Ovary (tissue), 9 donors: ENCODE measurements around the gene ABCC4. TPM values are rescaled to one million over a fixed set of nuclear protein-coding genes. Genes with fewer than 3 reads are reported as not detected.

Source experiments
- DNase-seq, 5 donors: peaks; one replicate each; pipeline ENCODE4 v3.0.0-alpha.2; 2019 to 2020
- H3K27ac ChIP-seq, 2 donors: fragments of 200-600 bp; one replicate each; pipeline versions ENCODE4 v1.5.1 to v1.8.0; 2019 to 2022
- H3K27me3 ChIP-seq: fragments of 200-600 bp; one replicate; pipeline ENCODE4 v1.8.0; 2022
- H3K36me3 ChIP-seq: fragments of 200-600 bp; sonication (generic); one replicate; pipeline ENCODE4 v1.5.1; 2019
- H3K4me1 ChIP-seq: one replicate; pipeline ENCODE4 v1.8.1; 2013; ENCODE audit warnings: mild to moderate bottlenecking, moderate library complexity; ENCODE audit not compliant: insufficient read depth
- H3K4me3 ChIP-seq: fragments of 200-600 bp; sonication (generic); one replicate; pipeline ENCODE4 v1.5.1; 2017
- H3K9me3 ChIP-seq, 2 donors: fragments of 200-600 bp in 1 of 2; sonication (generic) in 1 of 2; one replicate each; pipeline versions ENCODE4 v1.5.1 to v1.8.1; 2013 to 2019; ENCODE audit warnings: mild to moderate bottlenecking in 1 of 2, moderate library complexity in 1 of 2
- EP300 ChIP-seq: sonication (generic); formaldehyde crosslinking; IDR thresholded peaks from one replicate; pipeline ENCODE4 v1.6.1; 2017; ENCODE audit warnings: antibody characterized with exemption
- POLR2A ChIP-seq: fragments of 450-650 bp; IDR thresholded peaks from one replicate; pipeline ENCODE4 v1.6.1; 2017; ENCODE audit warnings: antibody characterized with exemption, mild to moderate bottlenecking, moderate library complexity
- WGBS, 3 donors: extraction: QIAGEN DNeasy Blood & Tissue Kit in 1 of 3; methylation state at CpG; one replicate each; pipeline versions ENCODE4 v1.1.5 to v1.1.7; 2013 to 2017; 5-methylcytosine and 5-hydroxymethylcytosine counted together
- intact Hi-C, 4 donors: fragments of 100-400 bp; cut with DNase I; formaldehyde crosslinking; loops; one replicate each; pipeline versions ENCODE4 v1.11.0 to v1.15.1; 2022 to 2023
- polyA plus RNA-seq, 2 donors: library from polyadenylated mRNA; stranded (reverse); fragments of 200-250 nt in 1 of 2; fragments of 350-450 nt in 1 of 2; fragmentation: Illumina TruSeq in 1 of 2; extraction: RNeasy Lipid Tissue Mini Kit (QIAGEN cat#74804) in 1 of 2; gene quantifications; one replicate each; pipeline ENCODE4 v1.2.3, GENCODE V29; 2013 to 2014
- total RNA-seq, 7 donors: library from RNA; depleted of rRNA in 2 of 7; stranded (reverse); fragments of >200 nt in 2 of 7; fragmentation: NEBNext Ultra II Directional in 3 of 7; extraction: Animal tissue kit (Norgen Biotek cat#: 25700) in 3 of 7; gene quantifications; one replicate each; pipeline versions ENCODE4 v1.1.0 to v1.2.4, GENCODE V29; 2016 to 2023
- TF ChIP-seq, protein P1 (sequence below), 3 donors: fragments of 450-650 bp in 2 of 3; fragments of 200-600 bp in 1 of 3; IDR thresholded peaks; one replicate each; pipeline versions ENCODE4 v1.5.1 to v1.8.0; 2016 to 2022; ENCODE audit warnings: antibody characterized with exemption in 3 of 3, mild to moderate bottlenecking in 1 of 3
- donor health status: DM: no; HTN: no; CAD: no; lungs with moderate emphysema.
- donor health status: DM: no; HTN: no; CAD: no.
- donor health status: Bipolar disorder and iron deficiency.
- donor health status: DM: yes; HTN: yes; CAD: no.
- donor health status: DM: no; HTN: no; CAD: no.
- donor health status: DM: yes; HTN: yes; CAD: no.

The ABCC4 gene
- total and polyA plus RNA-seq, 9 donors, result 6.1 to 28.5 (median 11.5) TPM

- no peak for DNase-seq
- WGBS, 3 donors, result 47 to 56% (median 53%) methylated on average over 4 of the region's 4 CpGs
- Histone ChIP-seq H3K4me3 (no peak overlapping the region), H3K27ac (no peak overlapping the region), H3K36me3 (no peaks in the 10 kb centered on the region), H3K27me3 (no peaks in the 10 kb centered on the region), H3K9me3 (no peaks in the 10 kb centered on the region), H3K4me1 (no peaks in the 10 kb centered on the region)
- intact Hi-C loops, result no loop called here
- TF ChIP-seq EP300 (no peak), POLR2A (no peak)
- TF ChIP-seq, protein P1, sequence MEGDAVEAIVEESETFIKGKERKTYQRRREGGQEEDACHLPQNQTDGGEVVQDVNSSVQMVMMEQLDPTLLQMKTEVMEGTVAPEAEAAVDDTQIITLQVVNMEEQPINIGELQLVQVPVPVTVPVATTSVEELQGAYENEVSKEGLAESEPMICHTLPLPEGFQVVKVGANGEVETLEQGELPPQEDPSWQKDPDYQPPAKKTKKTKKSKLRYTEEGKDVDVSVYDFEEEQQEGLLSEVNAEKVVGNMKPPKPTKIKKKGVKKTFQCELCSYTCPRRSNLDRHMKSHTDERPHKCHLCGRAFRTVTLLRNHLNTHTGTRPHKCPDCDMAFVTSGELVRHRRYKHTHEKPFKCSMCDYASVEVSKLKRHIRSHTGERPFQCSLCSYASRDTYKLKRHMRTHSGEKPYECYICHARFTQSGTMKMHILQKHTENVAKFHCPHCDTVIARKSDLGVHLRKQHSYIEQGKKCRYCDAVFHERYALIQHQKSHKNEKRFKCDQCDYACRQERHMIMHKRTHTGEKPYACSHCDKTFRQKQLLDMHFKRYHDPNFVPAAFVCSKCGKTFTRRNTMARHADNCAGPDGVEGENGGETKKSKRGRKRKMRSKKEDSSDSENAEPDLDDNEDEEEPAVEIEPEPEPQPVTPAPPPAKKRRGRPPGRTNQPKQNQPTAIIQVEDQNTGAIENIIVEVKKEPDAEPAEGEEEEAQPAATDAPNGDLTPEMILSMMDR (IDR thresholded peaks at IDR 0.05), result no peak
Observed at GRCh38 chr13:95160112-95160906, 140.9 kb downstream of the ABCC4 start.

DNA sequence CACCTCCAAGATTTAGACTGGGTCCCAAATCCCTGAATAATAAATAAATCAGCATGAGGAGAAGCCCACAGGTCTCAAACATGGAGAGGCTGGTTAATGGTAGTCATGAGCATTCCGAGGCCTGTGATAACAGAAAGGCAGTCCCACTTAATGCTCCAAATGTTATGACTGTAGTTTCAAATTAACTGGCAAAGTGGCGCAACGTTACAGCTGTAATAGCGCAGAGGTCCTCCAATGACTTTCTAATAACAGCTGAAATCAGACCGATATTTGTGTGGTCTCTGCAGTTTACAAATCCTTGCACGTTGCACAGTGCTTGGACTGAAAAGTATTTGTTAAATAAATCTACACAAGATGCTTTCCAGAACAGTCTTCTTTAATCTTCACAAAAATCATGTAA is 141.8 kb downstream of the ABCC4 start:
- no peak overlapping the region for H3K4me3 ChIP-seq
- intact Hi-C loops, result no loop called here
- H3K27ac ChIP-seq, result no peak overlapping the region
- no peaks in the 10 kb centered on the region for H3K36me3 ChIP-seq
- no peaks in the 10 kb centered on the region for H3K9me3 ChIP-seq
- no peak for TF ChIP-seq EP300
- TF ChIP-seq, protein P1 (IDR thresholded peaks at IDR 0.05), result no peak
- TF ChIP-seq POLR2A, result no peak
- 84 to 93% (median 92%) methylated on average over 6 of the region's 6 CpGs for WGBS, 3 donors
- no peaks in the 10 kb centered on the region for H3K4me1 ChIP-seq
- H3K27me3 ChIP-seq, result no peaks in the 10 kb centered on the region
- DNase-seq, result no peak

DNA sequence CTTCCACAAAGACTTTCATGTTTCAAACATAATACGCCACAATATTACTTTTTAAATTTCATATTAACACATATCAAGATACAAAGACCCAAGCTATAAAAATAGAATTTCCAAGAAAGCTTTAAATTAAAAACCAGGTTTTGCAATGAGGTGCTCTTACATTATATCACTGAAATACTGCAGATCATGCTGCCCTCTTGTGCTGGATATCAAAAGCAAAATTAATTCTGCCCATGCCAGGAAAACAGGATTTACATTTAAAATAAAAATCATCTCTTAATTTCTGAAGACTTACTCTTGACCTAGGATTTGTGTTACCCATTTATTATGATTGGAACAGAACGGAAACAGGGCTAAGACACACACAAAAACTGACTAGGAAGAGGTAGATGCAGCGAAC is 145.0 kb downstream of the ABCC4 start:
- H3K4me3 ChIP-seq, result no peak overlapping the region
- intact Hi-C loops, result no loop called here
- H3K27me3 ChIP-seq, result no peaks in the 10 kb centered on the region
- DNase-seq, result no peak
- H3K9me3 ChIP-seq, result no peaks in the 10 kb centered on the region
- TF ChIP-seq POLR2A (no peak), EP300 (no peak)
- TF ChIP-seq, protein P1 (IDR thresholded peaks at IDR 0.05), result no peak
- H3K27ac ChIP-seq, result no peak overlapping the region
- no peaks in the 10 kb centered on the region for H3K36me3 ChIP-seq
- WGBS, 3 donors, result 85 to 95% (median 86%) methylated on average over 3 of the region's 3 CpGs
- H3K4me1 ChIP-seq, result no peaks in the 10 kb centered on the region

GRCh38 chr13:95155504-95155903 is 145.7 kb downstream of the ABCC4 start:
- DNase-seq, result no peak
- no peaks in the 10 kb centered on the region for H3K27me3 ChIP-seq
- WGBS, 3 donors, result 54 to 81% (median 65%) methylated on average over 3 of the region's 3 CpGs
- intact Hi-C loops, result no loop called here
- no peaks in the 10 kb centered on the region for H3K9me3 ChIP-seq
- no peak overlapping the region for H3K27ac ChIP-seq
- no peaks in the 10 kb centered on the region for H3K4me1 ChIP-seq
- H3K36me3 ChIP-seq, result no peaks in the 10 kb centered on the region
- no peak for TF ChIP-seq POLR2A
- TF ChIP-seq, protein P1 (IDR thresholded peaks at IDR 0.05), result no peak
- no peak for TF ChIP-seq EP300
- no peak overlapping the region for H3K4me3 ChIP-seq
